ENCODE data around the gene ZDHHC11. TPM values are rescaled to one million over a fixed set of nuclear protein-coding genes. Genes with fewer than 3 reads are reported as not detected.
A peak's percentile ranks its signal among the peaks of the same experiment; 100 is the strongest.
"Not testable (repeated sequence)": the region's sequence is repeated elsewhere in the genome, so short reads cannot be mapped to it uniquely, and the experiment has no call there.

The ZDHHC11 gene
- total RNA-seq, 2 experiments from 2014 or later: 4.5 to 5.5 TPM

DNA sequence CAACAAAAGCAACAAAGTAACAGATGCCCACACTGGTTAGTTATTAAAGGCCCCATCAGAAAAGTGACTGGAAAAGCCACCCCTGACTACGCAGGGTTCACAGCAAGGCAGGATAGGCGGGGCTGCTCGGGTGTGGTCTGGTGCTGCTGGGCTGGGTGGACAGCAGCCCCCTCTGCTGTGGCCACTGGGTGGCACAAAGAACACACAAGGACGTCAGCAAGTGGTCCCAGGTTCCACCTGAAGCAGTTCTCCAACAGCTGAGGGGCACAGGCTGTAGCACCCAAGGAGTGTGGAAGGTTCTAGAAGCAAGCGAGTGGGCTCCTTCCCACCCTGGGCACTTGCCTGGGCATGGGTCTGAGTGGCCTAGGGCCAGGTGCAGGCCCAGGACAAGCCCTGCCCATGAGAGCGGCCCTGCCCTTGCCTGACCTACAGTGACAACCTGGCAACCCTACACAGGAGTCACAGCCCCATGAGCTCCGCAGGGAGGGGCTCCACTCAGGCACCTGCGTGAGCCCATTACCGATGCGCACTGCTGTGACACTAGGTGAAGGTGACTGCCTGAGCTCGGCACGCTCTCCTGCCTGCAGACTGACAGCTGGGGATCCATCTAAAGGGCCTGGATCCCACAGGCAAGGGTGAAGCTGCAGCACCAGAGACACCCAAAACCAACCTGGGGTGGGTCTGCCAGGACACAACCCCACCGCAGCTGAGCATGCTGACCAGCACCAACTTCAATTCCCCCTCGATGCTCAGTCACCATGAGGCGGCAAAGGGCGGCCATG lies 33.8 kb upstream of the ZDHHC11 start:
- peaks cover 5% of the 10 kb centered on the region for H3K27me3 Mint-ChIP-seq
- H3K4me1 Mint-ChIP-seq: peaks cover 21% of the 10 kb centered on the region
- H3K36me3 Mint-ChIP-seq: peaks cover 69% of the 10 kb centered on the region
- H3K4me3 Mint-ChIP-seq: no peak overlapping the region
- DNase-seq: no peak
- H3K9me3 Mint-ChIP-seq: peaks cover 14% of the 10 kb centered on the region
- H3K27ac Mint-ChIP-seq: no peak overlapping the region

DNA sequence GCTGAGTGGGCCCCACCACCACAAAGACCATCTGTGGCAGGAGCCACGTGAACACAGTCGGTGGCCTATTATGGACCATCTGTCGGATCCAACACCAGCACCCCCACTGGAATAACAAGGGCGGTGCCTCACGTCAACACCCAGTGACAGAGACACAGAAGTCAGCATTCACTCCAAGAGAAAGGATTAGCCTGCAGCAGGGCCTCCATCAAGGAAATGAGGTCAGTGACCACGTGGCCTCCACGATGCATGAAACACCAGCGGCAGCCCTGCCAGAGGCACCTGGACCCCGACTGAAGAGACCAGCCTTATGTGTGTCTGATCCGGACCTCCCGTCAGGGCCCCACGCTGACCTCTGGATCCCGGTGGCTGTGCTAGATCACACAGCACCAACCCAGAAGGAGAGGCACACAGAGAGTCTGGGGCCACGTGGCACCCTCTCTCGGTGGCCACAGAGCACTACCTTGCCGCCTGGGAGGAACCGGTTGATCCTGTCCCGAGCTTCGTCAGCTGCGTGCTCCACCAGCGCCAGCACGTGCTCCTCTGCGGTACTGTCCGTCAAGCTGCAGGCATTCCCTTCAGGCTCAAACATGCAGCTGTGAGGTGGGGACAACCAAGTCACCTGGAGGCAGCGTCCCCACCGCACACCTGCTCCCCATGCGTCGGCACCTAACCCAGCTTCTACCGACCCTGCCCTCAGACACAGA lies 32.8 kb upstream of the ZDHHC11 start:
- Mint-ChIP-seq H3K36me3 (peaks cover 66% of the 10 kb centered on the region), H3K4me1 (peaks cover 20% of the 10 kb centered on the region), H3K4me3 (no peak overlapping the region), H3K27ac (peak overlapping the region; percentile 66), H3K9me3 (peaks cover 14% of the 10 kb centered on the region), H3K27me3 (peaks cover 5% of the 10 kb centered on the region)
- no peak for DNase-seq

DNA sequence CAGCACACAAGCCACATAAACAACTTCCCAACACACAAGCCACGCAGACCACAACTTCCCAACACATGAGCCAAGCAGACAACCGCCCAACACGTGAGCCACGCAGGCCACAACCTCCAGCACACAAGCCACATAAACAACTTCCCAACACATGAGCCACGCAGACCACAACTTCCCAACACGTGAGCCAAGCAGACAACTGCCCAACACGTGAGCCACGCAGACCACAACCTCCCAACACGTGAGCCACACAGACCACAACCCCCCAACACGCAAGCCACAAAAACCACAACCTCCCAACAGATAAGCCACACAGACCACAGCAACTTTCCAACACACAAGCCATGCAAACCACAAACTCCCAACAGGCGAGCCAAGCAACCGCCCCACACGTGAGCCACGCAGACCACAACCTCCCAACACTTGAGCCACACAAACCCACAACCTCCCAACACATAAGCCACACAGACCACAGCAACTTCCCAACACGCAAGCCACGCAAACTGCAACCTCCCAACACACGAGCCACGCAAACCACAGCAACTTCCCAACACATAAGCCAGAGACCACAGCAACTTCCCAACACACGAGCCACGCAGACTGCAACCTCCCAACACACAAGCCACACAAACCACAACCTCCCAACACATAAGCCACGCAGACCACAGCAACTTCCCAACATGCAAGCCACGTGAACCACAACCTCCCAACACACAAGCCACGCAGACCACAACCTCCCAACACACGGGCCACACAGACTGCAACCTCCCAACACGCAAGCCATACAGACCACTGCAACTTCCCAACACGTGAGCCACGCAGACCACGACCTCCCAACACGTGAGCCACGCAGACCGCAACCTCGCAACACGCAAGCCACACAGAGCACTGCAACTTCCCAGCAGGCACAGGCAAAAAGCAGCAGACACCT lies 31.7 kb upstream of the ZDHHC11 start:
- H3K4me3 Mint-ChIP-seq: peak overlapping the region; percentile 55
- peaks cover 65% of the 10 kb centered on the region for H3K36me3 Mint-ChIP-seq
- H3K27ac Mint-ChIP-seq: peak overlapping the region; percentile 66
- H3K4me1 Mint-ChIP-seq: peaks cover 17% of the 10 kb centered on the region
- H3K27me3 Mint-ChIP-seq: peaks cover 5% of the 10 kb centered on the region
- DNase-seq: no peak
- peaks cover 14% of the 10 kb centered on the region for H3K9me3 Mint-ChIP-seq

DNA sequence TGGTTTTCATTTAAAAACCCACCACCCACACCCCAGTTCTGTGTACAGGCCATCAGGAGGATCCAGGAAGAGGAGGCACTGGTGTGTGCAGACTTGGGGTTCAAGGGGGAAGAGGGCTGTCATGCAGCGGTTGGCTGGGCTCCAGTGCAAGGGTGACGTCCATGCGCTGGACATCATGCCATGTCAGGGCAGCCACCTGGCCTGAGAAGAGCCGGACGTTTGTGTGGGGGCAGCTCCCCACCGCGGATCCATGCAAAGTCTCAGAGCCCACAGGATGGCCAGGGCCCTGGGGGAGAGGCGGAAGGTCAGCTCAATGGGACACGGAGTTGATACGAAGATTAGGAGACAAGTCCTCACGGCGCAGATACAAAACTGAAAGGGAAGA lies 30.8 kb upstream of the ZDHHC11 start:
- peaks cover 17% of the 10 kb centered on the region for H3K4me1 Mint-ChIP-seq
- no peak overlapping the region for H3K4me3 Mint-ChIP-seq
- peaks cover 56% of the 10 kb centered on the region for H3K36me3 Mint-ChIP-seq
- H3K27ac Mint-ChIP-seq: peak overlapping the region; percentile 72
- H3K27me3 Mint-ChIP-seq: peaks cover 5% of the 10 kb centered on the region
- no peak for DNase-seq
- peaks cover 14% of the 10 kb centered on the region for H3K9me3 Mint-ChIP-seq

DNA sequence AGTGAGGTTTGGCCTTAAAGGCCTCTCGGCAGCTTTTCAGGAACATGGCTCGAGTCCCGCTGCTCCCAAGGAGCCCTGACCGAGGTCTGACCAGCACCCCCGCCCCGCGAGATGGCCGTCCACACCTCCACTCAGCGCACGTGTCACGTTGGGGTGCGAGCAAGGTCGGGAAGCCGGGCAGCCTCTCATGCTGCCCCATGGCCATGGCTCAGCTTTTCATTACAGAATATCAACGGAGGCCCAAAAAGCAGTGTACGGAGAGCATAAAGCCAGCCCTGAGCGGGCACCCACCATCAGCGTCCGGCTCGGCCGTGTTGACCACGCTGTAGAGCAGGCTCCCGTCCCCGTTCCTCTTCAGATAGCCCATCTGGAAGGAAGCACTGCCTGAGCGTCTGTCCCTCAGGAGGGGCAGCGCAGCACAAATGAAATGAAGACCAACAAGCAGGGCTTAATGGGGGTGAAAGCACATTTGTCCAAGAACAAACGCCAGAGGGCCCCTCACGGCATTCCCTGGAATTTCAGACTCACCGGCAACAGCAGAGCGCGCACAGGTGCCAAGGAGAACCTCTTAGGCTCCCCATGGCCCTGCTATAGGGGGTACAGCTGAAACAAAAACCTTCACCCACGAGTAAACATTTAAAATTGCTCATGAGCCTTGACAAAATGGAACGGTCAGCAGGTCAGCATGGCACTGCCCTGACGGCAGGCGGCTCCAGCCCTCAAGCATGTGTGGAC lies 30.2 kb upstream of the ZDHHC11 start:
- DNase-seq: no peak
- H3K36me3 Mint-ChIP-seq: peaks cover 54% of the 10 kb centered on the region
- H3K27ac Mint-ChIP-seq: no peak overlapping the region
- H3K27me3 Mint-ChIP-seq: peaks cover 5% of the 10 kb centered on the region
- H3K9me3 Mint-ChIP-seq: peaks cover 14% of the 10 kb centered on the region
- H3K4me1 Mint-ChIP-seq: peaks cover 17% of the 10 kb centered on the region
- H3K4me3 Mint-ChIP-seq: no peak overlapping the region

DNA sequence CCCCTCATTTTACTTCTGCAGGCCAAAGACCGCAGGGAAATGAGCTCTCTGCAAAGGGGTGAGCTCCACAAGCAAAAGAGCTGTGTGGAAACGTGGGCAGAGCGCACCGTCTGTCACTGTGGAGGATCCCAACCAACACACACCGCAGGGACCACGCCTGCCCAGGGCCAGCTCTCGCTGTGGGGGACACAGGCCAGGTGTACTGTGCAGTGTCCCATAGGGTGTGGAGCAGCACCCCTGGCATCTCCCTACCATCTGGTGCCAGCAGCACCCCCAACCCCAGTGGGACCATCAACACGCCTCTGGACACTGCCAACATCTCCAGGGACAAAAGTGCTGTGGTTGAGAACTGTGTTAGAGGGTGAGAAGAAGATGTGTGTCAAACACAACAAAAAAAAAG lies 27.9 kb upstream of the ZDHHC11 start:
- Mint-ChIP-seq H3K9me3 (peaks cover 14% of the 10 kb centered on the region), H3K4me1 (peaks cover 17% of the 10 kb centered on the region), H3K36me3 (peaks cover 49% of the 10 kb centered on the region)
- DNase-seq, H3K27ac Mint-ChIP-seq, H3K4me3 Mint-ChIP-seq, H3K27me3 Mint-ChIP-seq: not testable (repeated sequence)

DNA sequence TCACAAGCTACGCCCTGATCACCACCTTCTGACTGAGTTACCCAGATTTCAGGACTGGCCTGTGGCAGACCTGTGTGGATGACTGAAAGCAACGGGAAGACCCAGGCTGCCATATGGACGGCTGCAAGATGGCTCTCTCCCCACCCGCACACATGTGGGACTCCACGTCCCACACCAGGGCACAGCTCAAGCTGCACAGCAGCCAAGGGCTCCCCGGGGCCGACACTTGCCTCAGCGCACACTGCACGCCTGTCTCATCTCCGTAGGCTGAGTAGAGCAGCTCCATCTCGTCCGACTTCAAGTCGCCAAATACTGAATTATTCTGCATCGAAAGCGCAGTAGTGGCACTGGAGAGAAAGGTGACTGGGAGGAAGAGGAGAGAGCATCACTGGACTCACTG lies 27.3 kb upstream of the ZDHHC11 start:
- peaks cover 11% of the 10 kb centered on the region for H3K9me3 Mint-ChIP-seq
- peaks cover 46% of the 10 kb centered on the region for H3K36me3 Mint-ChIP-seq
- H3K4me1 Mint-ChIP-seq: peaks cover 13% of the 10 kb centered on the region
- DNase-seq: no peak
- H3K27me3 Mint-ChIP-seq: peaks cover 5% of the 10 kb centered on the region
- H3K4me3 Mint-ChIP-seq: no peak overlapping the region
- H3K27ac Mint-ChIP-seq: no peak overlapping the region

DNA sequence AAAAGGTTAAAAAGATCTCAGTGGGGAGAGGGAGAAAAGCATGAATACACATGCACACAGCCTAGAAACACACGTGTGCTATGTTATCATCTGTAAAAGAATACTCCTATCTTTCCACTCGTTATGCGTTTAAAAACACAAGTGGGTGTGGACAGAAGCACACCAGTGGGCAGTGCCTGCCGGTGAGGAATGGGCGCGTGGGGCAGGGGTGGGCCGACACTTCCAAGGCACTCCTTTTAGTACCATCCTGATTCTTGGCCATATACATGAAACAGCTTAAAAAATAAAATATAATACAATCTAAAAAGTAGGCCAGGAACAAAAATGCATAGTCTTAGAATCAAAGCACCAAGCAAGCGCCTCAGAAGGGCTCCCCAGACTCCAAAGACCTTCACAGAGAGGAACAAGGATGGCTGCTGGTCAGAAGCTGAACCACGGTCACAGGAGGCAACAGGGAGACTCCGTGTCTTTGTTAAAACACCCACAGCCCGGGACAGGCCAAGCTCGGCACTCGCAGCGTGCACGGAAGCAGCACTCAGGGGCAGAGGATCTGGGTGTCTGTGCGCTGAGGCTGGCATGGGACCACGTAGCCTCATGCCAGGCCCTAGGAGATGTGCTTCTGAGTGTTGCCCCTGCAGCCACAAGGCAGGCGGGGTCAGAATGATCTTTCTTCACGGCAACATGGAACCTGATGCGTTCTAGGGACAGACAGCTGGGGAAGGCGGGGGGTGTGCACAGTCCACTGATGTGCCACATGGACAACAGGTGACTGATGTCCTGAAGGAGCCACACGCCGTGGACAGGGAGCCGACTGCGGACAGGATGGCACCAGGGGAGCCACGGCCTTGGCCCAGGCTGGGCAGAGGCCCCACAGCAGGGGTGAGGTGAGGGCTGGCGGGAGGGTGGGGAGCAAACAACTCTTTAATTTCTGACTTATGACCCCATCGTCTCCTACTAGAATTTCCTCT lies 25.9 kb upstream of the ZDHHC11 start:
- DNase-seq: no peak
- Mint-ChIP-seq H3K9me3 (no peaks in the 10 kb centered on the region), H3K36me3 (peaks cover 34% of the 10 kb centered on the region), H3K27ac (no peak overlapping the region), H3K4me1 (peaks cover 4% of the 10 kb centered on the region), H3K27me3 (no peaks in the 10 kb centered on the region), H3K4me3 (no peak overlapping the region)

DNA sequence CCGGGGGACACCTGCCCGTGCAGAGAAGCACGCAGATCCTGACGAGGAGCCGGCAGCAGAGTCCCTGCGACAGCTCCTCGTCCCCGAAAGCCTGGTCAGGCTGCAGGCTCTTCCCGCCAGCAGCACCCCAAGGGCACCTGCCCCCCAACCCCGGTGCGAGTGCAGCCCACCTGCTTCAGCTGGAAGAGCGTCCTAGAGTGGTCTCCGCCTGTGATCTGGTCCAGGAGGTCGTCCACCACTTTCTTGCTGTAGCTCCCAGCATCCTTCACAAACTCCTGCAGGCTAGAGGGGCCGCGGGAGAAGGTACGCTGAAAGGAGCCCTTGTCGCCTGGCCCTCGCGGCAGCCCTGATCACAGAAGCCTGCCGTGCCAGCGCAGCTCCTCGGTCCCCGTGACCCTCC lies 25.1 kb upstream of the ZDHHC11 start:
- Mint-ChIP-seq H3K27me3 (no peaks in the 10 kb centered on the region), H3K4me3 (no peak overlapping the region), H3K4me1 (no peaks in the 10 kb centered on the region), H3K9me3 (no peaks in the 10 kb centered on the region), H3K27ac (no peak overlapping the region), H3K36me3 (peaks cover 30% of the 10 kb centered on the region)
- DNase-seq: no peak

DNA sequence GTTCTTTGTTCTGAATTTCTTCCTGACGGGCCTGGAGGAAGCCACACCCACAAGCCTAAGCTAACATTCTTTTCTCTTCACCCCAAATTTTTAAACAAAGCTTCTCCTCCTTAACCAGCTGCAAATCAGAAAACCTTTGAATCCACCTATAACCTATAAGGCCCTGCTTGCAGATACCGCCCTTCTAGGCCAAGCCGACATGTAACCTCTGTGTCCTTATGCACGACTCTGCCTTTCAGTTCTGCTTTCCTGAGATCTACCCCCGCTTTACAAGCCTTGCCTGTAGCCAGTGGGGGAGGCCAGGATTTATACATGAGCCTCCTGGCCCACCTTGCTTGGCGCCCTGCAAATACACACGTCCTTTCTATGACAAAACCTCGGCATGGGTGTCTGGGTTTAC lies 22.5 kb upstream of the ZDHHC11 start:
- DNase-seq: no peak
- Mint-ChIP-seq H3K4me1 (peaks cover 2% of the 10 kb centered on the region), H3K4me3 (no peak overlapping the region), H3K9me3 (no peaks in the 10 kb centered on the region), H3K27me3 (no peaks in the 10 kb centered on the region), H3K27ac (no peak overlapping the region), H3K36me3 (peaks cover 41% of the 10 kb centered on the region)

DNA sequence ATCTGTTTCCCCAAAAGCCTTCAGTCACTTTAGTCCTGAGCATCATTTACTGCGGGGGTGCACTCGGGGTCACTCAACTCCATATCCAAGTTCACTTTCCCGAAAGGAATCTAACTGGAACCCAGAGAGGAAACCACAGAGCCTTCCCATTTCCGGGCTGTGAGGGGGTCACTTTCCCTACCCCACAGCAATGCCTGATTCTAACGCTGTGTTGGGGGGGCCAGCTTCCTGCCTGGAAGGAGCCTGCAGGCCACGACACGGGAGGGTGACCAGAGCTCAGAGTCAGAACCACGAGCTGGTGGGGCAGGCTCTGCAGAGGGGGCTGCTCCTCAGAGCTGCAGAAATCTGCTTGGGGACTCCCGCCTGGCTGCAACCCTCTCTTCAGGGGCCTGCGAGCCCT lies 21.5 kb upstream of the ZDHHC11 start:
- Mint-ChIP-seq H3K27ac (no peak overlapping the region), H3K36me3 (peaks cover 39% of the 10 kb centered on the region), H3K27me3 (no peaks in the 10 kb centered on the region), H3K4me1 (peaks cover 2% of the 10 kb centered on the region), H3K9me3 (no peaks in the 10 kb centered on the region), H3K4me3 (no peak overlapping the region)
- DNase-seq: no peak

DNA sequence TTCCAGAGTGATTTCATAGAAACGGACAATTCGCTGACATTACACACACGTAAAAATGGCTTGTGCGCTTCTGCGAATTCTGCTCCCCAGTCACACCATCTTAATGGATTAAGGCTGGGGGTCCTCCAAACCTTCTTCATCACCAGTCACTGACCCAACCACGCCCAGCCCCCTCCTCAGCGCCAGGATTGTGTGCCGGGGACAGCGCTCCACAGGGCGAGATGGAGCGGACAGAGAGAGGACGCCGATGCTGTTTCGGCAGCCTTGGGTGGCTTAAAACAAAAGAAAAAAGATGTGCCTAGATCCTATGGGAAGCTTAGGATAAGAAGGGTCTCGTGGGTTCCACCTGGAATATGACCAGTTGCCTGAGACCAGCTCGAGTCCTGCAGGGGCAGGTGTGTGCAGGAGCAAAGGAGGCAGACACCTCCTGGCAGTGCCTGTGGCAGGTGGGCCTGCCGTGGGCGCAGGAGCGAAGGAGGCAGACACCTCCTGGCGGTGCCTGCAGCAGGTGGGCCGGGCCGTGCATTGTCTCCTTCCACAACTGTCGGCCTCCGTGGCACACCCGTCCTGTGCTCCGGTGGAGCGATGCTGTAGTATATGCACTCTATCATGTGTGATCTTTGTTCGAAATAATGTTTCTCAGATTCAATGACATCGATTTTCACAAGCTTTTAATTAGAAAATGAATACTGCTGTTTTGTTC lies 21.0 kb upstream of the ZDHHC11 start:
- H3K27ac Mint-ChIP-seq: no peak overlapping the region
- no peak overlapping the region for H3K4me3 Mint-ChIP-seq
- no peaks in the 10 kb centered on the region for H3K9me3 Mint-ChIP-seq
- peaks cover 39% of the 10 kb centered on the region for H3K36me3 Mint-ChIP-seq
- peaks cover 2% of the 10 kb centered on the region for H3K4me1 Mint-ChIP-seq
- no peaks in the 10 kb centered on the region for H3K27me3 Mint-ChIP-seq
- DNase-seq: no peak

DNA sequence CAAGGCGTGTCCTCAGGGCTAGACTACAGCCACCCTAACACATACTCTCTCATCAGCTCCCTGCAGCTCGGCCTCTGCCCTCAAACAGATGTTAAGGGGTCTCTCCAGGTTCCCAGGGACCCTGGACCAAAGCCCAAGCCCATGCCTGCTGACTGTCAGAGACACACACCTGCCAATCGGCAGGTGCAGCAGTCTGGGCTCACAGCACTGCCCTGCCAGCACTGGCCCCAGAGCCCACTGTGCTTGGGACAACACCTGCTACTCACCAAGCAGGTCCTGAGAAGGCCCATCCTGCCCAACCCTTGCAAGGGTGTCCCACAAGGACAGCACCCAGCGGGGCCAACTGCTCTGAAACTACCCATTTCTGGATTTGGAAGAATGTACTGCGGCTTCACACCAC lies 20.2 kb upstream of the ZDHHC11 start:
- no peak overlapping the region for H3K4me3 Mint-ChIP-seq
- H3K27ac Mint-ChIP-seq: no peak overlapping the region

More for the DNA sequence above, 20.2 kb upstream of the ZDHHC11 start:
- no peaks in the 10 kb centered on the region for H3K27me3 Mint-ChIP-seq
- H3K36me3 Mint-ChIP-seq: peaks cover 46% of the 10 kb centered on the region
- no peak for DNase-seq
- peaks cover 2% of the 10 kb centered on the region for H3K4me1 Mint-ChIP-seq
- H3K9me3 Mint-ChIP-seq: no peaks in the 10 kb centered on the region

All from activated naive CD8-positive, alpha-beta T cell treated with anti-CD3 and anti-CD28 coated beads for 36 hours (primary cell).